ENCODE data around the gene HYAL1.
"Not testable (repeated sequence)": the region's sequence is repeated elsewhere in the genome, so short reads cannot be mapped to it uniquely, and the experiment has no call there.

HYAL1 gene

GRCh38 chr3:50262778-50263177 is 40.6 kb downstream of the HYAL1 start:
- TF ChIP-seq ZNF565 (CRISPR knock-in tag; conservative IDR thresholded peaks at IDR 0.05; ENCODE audit: low read depth), result no peak
- TF ChIP-seq OSR1 (CRISPR knock-in tag; IDR thresholded peaks at IDR 0.05), result no peak
- TF ChIP-seq ZFP30 (CRISPR knock-in tag; IDR thresholded peaks at IDR 0.05), result no peak
- no peak for TF ChIP-seq ZFP3 (CRISPR knock-in tag; IDR thresholded peaks at IDR 0.05)
- TF ChIP-seq TCF4 (CRISPR knock-in tag; IDR thresholded peaks at IDR 0.05; ENCODE audit: borderline replicate concordance), result no peak
- no peak for TF ChIP-seq CREB5 (CRISPR knock-in tag; IDR thresholded peaks at IDR 0.05; ENCODE audit: low read depth)
- no peak for TF ChIP-seq PATZ1 (CRISPR knock-in tag; IDR thresholded peaks at IDR 0.05; ENCODE audit: borderline replicate concordance)
- TF ChIP-seq ISL1 (CRISPR knock-in tag; IDR thresholded peaks at IDR 0.05), result no peak
- TF ChIP-seq ESRRG (CRISPR knock-in tag; IDR thresholded peaks at IDR 0.05), result no peak
- TF ChIP-seq ZC3H10 (CRISPR knock-in tag; IDR thresholded peaks at IDR 0.05), result no peak
- no peak for TF ChIP-seq TOX (CRISPR knock-in tag; IDR thresholded peaks at IDR 0.05; ENCODE audit: borderline replicate concordance)
- no peak for TF ChIP-seq GLIS3 (CRISPR knock-in tag; IDR thresholded peaks at IDR 0.05)
- no peak for TF ChIP-seq ARNTL (CRISPR knock-in tag; IDR thresholded peaks at IDR 0.05; ENCODE audit: borderline replicate concordance, low read depth)
- TF ChIP-seq TSHZ2 (CRISPR knock-in tag; IDR thresholded peaks at IDR 0.05), result no peak
- TF ChIP-seq ZNF8 (CRISPR knock-in tag; IDR thresholded peaks at IDR 0.05), result no peak
- ATAC-seq, result no peak

- not testable (repeated sequence) for ATAC-seq
Observed at GRCh38 chr3:50262200-50262599, 41.2 kb downstream of the HYAL1 start.

GRCh38 chr3:50261505-50261904 is 41.9 kb downstream of the HYAL1 start:
- no peak for TF ChIP-seq GLIS3 (CRISPR knock-in tag; IDR thresholded peaks at IDR 0.05)
- ATAC-seq, result no peak

GRCh38 chr3:50260942-50261441 is 42.4 kb downstream of the HYAL1 start:
- no peak for ATAC-seq

More at GRCh38 chr3:50260942-50261441, 42.4 kb downstream of the HYAL1 start:
- TF ChIP-seq POU6F1 (CRISPR knock-in tag; IDR thresholded peaks at IDR 0.05; ENCODE audit: borderline replicate concordance, low read depth) (no peak), GLIS3 (CRISPR knock-in tag; IDR thresholded peaks at IDR 0.05) (no peak), ZNF8 (CRISPR knock-in tag; IDR thresholded peaks at IDR 0.05) (no peak), RARB (CRISPR knock-in tag; IDR thresholded peaks at IDR 0.05) (no peak), ESRRG (CRISPR knock-in tag; IDR thresholded peaks at IDR 0.05) (no peak), TSHZ2 (CRISPR knock-in tag; IDR thresholded peaks at IDR 0.05) (no peak), CSRNP3 (CRISPR knock-in tag; IDR thresholded peaks at IDR 0.05) (no peak), ARNTL (CRISPR knock-in tag; IDR thresholded peaks at IDR 0.05; ENCODE audit: borderline replicate concordance, low read depth) (no peak), ZNF565 (CRISPR knock-in tag; conservative IDR thresholded peaks at IDR 0.05; ENCODE audit: low read depth) (no peak), ISL1 (CRISPR knock-in tag; IDR thresholded peaks at IDR 0.05) (no peak), TOX (CRISPR knock-in tag; IDR thresholded peaks at IDR 0.05; ENCODE audit: borderline replicate concordance) (no peak), ZFP30 (CRISPR knock-in tag; IDR thresholded peaks at IDR 0.05) (no peak), ZNF70 (CRISPR knock-in tag; IDR thresholded peaks at IDR 0.05) (no peak), ZC3H10 (CRISPR knock-in tag; IDR thresholded peaks at IDR 0.05) (no peak), TCF4 (CRISPR knock-in tag; IDR thresholded peaks at IDR 0.05; ENCODE audit: borderline replicate concordance) (no peak), PPARA (CRISPR knock-in tag; IDR thresholded peaks at IDR 0.05; ENCODE audit: borderline replicate concordance) (no peak), ZFP3 (CRISPR knock-in tag; IDR thresholded peaks at IDR 0.05) (no peak), PATZ1 (CRISPR knock-in tag; IDR thresholded peaks at IDR 0.05; ENCODE audit: borderline replicate concordance) (no peak)
